Measurements from ENCODE around the gene KCNN3.

Gene KCNN3

DNA sequence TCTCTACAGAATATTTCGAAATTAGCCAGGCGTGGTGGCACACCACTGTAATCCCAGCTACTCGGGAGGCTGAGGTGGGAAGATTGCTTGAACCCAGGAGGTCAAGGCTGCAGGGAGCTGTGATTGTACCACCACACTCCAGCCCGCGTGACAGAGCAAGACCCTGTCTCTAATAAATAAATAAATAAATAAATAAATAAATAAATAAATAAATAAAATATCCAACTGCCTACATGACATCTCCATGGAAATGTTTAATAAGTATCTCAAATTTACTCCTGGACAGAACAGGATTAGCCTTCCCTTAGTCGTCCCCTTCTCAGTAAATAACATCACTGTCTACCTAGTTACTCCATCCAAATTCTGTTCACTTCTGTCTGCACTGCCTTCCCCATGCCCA lies 29.0 kb upstream of the KCNN3 start:
- TF ChIP-seq FOXP2 (optimal IDR thresholded peaks at IDR 0.05; ENCODE audit: borderline replicate concordance, extremely low read depth, extremely low read length, insufficient read depth): no peak
- TF ChIP-seq POLR2AphosphoS5 (IDR thresholded peaks at IDR 0.05; ENCODE audit: low read depth, low read length): no peak
- TF ChIP-seq SIN3A (IDR thresholded peaks at IDR 0.05; ENCODE audit: borderline replicate concordance, insufficient read depth, low read length): no peak
- TF ChIP-seq, protein P1, sequence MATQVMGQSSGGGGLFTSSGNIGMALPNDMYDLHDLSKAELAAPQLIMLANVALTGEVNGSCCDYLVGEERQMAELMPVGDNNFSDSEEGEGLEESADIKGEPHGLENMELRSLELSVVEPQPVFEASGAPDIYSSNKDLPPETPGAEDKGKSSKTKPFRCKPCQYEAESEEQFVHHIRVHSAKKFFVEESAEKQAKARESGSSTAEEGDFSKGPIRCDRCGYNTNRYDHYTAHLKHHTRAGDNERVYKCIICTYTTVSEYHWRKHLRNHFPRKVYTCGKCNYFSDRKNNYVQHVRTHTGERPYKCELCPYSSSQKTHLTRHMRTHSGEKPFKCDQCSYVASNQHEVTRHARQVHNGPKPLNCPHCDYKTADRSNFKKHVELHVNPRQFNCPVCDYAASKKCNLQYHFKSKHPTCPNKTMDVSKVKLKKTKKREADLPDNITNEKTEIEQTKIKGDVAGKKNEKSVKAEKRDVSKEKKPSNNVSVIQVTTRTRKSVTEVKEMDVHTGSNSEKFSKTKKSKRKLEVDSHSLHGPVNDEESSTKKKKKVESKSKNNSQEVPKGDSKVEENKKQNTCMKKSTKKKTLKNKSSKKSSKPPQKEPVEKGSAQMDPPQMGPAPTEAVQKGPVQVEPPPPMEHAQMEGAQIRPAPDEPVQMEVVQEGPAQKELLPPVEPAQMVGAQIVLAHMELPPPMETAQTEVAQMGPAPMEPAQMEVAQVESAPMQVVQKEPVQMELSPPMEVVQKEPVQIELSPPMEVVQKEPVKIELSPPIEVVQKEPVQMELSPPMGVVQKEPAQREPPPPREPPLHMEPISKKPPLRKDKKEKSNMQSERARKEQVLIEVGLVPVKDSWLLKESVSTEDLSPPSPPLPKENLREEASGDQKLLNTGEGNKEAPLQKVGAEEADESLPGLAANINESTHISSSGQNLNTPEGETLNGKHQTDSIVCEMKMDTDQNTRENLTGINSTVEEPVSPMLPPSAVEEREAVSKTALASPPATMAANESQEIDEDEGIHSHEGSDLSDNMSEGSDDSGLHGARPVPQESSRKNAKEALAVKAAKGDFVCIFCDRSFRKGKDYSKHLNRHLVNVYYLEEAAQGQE (IDR thresholded peaks at IDR 0.05; ENCODE audit: insufficient read depth in 1 of 2, low read depth in 2 of 2, low read length in 2 of 2): no peak
- no peak for TF ChIP-seq TAF1 (IDR thresholded peaks at IDR 0.05; ENCODE audit: borderline replicate concordance, insufficient read depth, low read length)

DNA sequence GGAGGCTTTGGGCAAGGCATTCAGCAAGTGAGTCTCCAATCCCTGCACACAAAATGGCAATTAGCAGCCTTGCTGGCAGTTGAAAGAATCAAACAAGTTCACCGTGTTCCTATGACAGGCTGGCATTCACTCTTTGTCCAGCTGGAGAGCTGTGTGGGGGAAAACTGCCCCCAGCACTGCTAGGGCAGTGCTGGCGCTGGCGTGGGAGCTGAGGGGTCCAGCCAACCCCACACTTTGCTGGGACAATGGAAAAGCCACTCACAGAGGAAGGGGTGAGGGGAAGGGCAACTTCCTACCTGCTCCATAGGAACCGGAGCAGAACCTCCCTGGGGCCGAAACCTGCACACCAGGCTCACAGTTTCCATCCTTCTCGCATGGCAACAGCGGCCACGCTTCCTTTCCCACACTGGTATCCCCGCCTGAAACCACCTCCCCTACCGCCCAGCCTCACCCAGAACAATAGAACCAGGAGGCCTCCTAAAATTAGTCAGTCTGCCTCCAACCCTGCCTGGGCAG lies 26.7 kb upstream of the KCNN3 start:
- TF ChIP-seq, protein P1 (IDR thresholded peaks at IDR 0.05; ENCODE audit: insufficient read depth in 1 of 2, low read depth in 2 of 2, low read length in 2 of 2): no peak
- TF ChIP-seq TAF1 (IDR thresholded peaks at IDR 0.05; ENCODE audit: borderline replicate concordance, insufficient read depth, low read length): no peak
- no peak for TF ChIP-seq SIN3A (IDR thresholded peaks at IDR 0.05; ENCODE audit: borderline replicate concordance, insufficient read depth, low read length)
- no peak for TF ChIP-seq POLR2AphosphoS5 (IDR thresholded peaks at IDR 0.05; ENCODE audit: low read depth, low read length)
- TF ChIP-seq FOXP2 (optimal IDR thresholded peaks at IDR 0.05; ENCODE audit: borderline replicate concordance, extremely low read depth, extremely low read length, insufficient read depth): no peak

- TF ChIP-seq SIN3A (IDR thresholded peaks at IDR 0.05; ENCODE audit: borderline replicate concordance, insufficient read depth, low read length): no peak
- TF ChIP-seq POLR2AphosphoS5 (IDR thresholded peaks at IDR 0.05; ENCODE audit: low read depth, low read length): no peak
- TF ChIP-seq, protein P1 (IDR thresholded peaks at IDR 0.05; ENCODE audit: insufficient read depth in 1 of 2, low read depth in 2 of 2, low read length in 2 of 2): no peak
- TF ChIP-seq FOXP2 (optimal IDR thresholded peaks at IDR 0.05; ENCODE audit: borderline replicate concordance, extremely low read depth, extremely low read length, insufficient read depth): no peak
- no peak for TF ChIP-seq TAF1 (IDR thresholded peaks at IDR 0.05; ENCODE audit: borderline replicate concordance, insufficient read depth, low read length)
Measured at GRCh38 chr1:154895798-154896197, 25.7 kb upstream of the KCNN3 start.

GRCh38 chr1:154891452-154891851 lies 21.4 kb upstream of the KCNN3 start:
- TF ChIP-seq TAF1 (IDR thresholded peaks at IDR 0.05; ENCODE audit: borderline replicate concordance, insufficient read depth, low read length): no peak
- TF ChIP-seq SIN3A (IDR thresholded peaks at IDR 0.05; ENCODE audit: borderline replicate concordance, insufficient read depth, low read length): no peak
- TF ChIP-seq, protein P1 (IDR thresholded peaks at IDR 0.05; ENCODE audit: insufficient read depth in 1 of 2, low read depth in 2 of 2, low read length in 2 of 2): no peak
- TF ChIP-seq POLR2AphosphoS5 (IDR thresholded peaks at IDR 0.05; ENCODE audit: low read depth, low read length): no peak
- no peak for TF ChIP-seq FOXP2 (optimal IDR thresholded peaks at IDR 0.05; ENCODE audit: borderline replicate concordance, extremely low read depth, extremely low read length, insufficient read depth)

DNA sequence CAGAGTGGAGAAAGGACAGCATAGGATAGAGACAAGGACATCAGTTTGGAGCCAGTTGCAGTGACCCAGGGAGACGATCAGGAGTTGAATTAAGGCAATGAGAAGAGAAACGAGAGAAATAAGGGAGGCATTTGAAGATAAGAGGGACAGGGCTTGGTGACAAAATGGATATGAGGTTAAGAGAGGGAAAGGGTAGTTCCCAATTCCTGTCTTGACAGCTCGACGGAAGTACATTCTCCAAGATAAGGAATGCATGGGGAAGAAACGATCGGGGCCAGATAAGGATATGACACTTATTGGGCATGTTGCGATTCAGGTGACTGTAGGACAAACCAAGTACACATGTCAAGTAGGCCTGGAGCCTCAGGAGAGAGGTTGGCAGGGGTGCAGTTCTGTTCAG lies 18.7 kb upstream of the KCNN3 start:
- TF ChIP-seq FOXP2 (optimal IDR thresholded peaks at IDR 0.05; ENCODE audit: borderline replicate concordance, extremely low read depth, extremely low read length, insufficient read depth) (no peak), TAF1 (IDR thresholded peaks at IDR 0.05; ENCODE audit: borderline replicate concordance, insufficient read depth, low read length) (no peak), POLR2AphosphoS5 (IDR thresholded peaks at IDR 0.05; ENCODE audit: low read depth, low read length) (no peak), SIN3A (IDR thresholded peaks at IDR 0.05; ENCODE audit: borderline replicate concordance, insufficient read depth, low read length) (no peak)
- TF ChIP-seq, protein P1 (IDR thresholded peaks at IDR 0.05; ENCODE audit: insufficient read depth in 1 of 2, low read depth in 2 of 2, low read length in 2 of 2): no peak

Measured in PFSK-1 (cell line).